Activated T-cell treated with anti-CD3 and anti-CD28 coated beads, Interleukin-2, amount 50 U/mL, for 48 hours (primary cell): Measurements from ENCODE around the gene PANK3.
"Not testable (repeated sequence)": the region's sequence is repeated elsewhere in the genome, so short reads cannot be mapped to it uniquely, and the experiment has no call there.

Experiments used
- DNase-seq, 2 experiments: peaks; one replicate each; pipeline ENCODE4 v3.0.0-alpha.2; 2020

Gene PANK3

DNA sequence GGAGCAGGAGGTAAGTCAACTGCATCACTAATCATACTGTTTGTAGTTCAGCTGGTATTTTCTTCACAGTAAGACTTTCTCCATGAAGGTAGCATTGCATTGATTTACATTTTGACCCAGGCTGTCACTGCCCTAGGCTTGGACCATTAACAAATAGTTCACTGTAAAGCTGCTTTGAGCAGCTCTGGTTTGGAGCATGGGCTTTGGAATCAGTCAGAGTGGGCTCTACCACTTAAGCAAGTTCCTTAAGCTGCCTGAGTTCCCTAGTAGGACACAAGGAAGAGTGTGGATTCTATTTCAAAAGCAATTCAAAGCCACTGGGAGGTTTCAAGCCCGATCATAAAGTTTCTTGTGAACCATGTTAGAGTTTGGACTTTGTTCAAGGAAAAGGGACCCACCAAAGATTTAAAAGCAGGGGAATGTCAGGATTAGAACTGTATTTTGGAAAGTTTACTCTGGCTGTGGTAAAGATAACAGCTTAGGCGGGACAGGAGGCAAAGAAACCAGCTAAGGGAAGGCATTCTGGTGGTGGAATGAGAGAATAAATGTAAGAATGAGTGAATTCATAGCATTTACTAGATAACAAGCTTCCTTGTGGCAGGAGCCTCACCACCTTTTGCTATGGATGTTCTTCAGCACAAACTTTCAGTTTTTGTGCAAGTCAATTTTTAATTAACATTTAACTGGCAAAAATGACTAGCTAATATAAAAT lies 12.3 kb upstream of the PANK3 start:
- no peak for DNase-seq

DNA sequence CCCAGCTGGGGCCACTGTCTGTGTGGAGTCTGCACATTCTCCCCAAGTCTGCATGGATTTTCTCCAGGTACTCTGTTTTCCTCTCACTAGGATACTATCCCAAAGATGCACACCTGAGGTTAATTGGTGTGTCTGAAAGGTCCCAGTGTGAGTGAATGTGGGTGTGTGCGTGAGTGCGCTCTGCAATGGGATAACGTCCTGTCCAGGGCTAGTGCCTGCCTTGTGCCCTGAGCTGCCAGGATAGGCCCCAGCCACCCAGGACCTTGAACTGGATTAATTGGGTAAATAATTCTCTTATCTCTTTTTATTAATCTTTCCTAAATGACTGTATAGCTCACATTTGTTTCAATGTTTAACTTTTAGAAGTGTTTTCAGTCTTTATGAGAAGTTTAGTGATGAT lies 11.5 kb upstream of the PANK3 start:
- no peak for DNase-seq

DNA sequence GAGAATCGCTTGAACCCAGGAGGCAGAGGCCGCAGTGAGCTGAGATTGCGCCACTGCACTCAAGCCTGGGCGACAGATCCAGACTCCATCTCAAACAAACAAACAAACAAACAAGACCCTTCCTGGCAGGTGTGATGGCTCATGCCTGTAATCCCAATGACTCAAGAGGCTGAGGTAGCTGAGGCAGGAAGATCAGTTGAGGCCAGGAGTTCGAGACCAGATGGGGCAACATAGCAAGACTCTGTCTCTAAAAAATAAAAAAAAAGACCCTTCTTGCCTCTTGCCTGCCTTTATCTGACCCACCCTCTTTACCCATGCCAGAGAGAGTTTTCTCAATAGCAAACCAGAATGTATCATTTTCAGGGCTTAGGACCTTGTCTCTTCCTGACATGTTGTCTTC lies 8.8 kb upstream of the PANK3 start:
- no peak for DNase-seq

DNA sequence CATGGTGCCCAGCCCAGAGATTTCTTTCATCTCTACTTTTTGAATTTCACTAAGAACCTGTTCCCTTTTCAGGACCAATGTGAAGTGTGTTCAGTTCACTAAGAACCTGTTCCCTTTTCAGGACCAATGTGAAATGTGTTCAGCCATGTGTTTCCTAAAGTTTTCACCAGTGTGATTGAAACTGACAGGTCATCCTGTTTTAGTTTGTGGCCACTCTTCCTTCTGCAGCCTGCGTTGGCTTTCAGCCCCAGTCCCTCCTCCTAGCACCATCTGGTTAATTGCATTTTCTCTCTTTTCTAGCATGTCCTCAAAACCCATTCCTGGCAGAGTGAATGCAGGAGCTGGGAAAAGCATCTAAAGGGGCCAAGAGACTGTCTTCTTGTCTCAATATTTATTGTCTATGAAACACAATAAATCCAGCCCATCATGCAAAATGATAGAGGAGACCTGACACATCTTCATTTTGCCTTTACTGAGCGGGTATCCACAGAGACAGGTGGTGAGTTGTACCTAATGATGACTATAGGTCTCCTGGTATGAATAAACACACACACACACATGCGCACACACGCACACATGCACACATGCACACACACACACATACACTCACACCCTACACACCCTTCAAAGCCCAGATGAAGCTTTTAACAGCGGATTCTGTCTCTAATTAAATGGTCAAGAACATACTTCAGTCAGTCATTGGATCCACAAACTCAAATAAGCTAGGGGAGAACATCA lies 6.1 kb upstream of the PANK3 start:
- no peak for DNase-seq

DNA sequence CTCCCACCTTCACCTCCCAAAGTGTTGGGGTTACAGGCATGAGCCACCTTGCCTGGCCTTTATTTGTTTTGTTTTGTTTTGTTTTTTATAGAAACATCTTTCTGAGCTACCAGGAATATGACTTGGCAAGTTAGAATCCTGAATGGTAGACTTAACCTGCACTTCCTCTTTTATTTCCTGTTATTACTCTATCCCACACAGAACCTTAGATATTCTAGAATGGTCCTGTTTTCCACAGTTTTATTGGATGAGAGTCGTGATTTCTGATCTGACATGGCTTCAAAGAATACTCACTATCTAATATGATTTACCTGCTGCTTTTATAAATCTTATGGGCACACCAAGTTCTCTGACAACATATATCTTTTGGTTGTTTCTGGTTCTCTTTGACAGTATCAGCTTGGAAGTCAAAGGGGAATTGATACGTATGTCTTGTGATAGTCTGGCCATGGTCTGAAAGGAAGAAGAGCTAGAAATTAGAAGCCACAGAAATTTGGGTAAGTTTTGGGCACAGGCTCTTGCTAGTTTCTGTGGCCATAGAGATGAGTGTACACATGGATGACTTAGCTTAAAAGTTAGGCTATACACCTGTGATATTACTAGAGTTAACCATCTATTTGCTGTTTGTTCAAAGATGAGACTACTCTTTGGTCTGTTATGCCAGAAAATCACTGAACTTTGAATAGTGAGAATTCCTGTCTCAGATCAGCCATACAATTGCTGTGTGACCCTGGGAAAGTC lies 4.7 kb upstream of the PANK3 start:
- no peak for DNase-seq

DNA sequence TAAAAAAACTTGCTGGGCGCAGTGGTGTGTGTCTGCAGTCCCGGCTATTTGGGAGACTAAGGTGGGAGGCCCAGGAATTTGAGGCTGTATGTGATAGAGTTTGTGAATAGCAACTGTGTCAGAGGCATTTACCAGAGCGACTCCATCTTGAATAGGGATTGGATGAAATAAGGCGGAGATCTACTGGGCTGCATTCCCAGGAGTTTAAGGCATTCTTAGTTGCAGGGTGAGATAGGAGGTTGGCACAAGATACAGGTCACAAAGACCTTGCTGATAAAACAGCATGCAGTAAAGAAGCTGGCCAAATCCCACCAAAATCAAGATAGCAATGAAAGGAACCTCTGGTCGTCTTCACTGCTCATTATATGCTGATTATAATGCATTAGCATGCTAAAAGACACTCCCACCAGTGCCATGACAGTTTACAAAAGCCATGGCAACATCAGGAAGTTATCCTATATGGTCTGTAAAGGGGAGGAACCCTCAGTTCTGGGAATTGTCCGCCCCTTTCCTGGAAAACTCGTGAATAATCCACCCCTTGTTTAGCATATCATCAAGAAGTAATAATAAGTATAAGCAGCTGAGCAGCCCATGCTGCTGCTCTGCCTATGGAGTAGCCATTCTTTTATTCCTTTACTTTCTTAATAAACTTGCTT lies 1.8 kb upstream of the PANK3 start:
- DNase-seq = not testable (repeated sequence)

DNA sequence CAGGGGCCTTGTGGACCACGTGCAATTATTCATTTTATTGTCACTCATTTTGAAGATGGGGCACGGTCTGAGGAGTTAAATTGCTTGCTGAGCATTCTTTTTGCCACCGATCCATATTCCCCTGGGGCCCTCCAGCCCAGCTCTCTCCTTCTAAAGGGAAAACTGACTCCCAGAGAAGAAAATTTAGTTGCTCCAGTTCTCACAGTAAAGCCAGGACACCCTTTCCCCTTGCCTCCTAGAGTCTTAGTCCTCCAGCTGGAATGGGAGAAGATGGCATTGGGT lies 1.0 kb upstream of the PANK3 start:
- peak in 1 of 2 experiments; percentile 24 for DNase-seq

DNA sequence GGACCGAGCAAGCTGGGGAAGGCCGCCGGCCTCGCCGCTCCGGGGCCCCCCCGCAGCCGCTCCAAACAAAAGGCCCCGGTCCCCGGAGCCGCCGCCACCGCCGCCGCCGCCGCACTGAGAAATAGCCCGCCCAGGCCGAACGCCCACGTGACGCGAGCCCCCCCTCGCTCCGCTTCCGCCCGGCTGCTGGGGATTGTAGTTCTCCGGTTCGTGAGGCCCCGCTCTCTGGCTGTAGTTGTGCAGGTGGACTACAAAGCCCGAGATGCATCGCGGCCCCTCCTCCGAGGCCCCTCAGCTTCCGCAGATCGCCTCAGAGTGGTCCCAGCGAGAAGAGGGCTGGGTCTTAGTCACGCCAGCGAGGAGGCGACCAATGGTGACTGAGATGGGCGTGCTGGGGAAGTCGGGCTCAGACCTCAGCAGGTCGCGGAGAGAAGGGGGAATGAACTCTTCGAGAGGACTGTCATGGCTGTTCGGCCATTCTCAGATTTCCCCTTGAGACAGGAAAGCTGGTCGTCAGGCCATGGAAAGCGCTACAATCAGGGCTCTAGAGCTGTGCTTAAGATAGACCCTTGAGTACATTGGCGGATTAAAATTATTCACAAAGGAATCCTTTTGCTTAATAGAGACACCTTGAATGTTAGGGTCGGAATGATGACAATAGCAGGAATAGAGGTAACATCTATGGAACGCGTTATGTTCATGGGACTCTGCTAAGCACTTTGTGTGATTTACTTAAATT lies 489 bp upstream of the PANK3 start:
- peak; percentile 96 to 97 for DNase-seq

DNA sequence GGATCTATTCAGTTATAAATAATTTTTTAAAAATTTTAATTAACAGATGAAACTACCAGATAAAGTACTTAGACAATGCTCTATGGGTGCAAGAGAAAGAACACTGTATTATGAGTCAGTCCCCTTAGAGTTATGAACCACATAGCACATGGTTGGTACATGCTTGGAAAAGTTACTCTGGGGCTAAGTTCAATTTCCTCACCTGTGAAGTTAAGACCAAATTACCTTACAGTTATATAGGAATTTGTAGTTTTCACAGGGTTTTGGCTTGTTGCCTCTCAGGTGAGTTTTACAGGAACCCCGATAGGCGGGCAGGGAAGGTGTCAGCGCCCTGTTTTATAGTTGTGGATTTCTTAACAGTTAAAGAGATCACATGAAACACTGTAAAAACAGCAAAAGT lies 1.2 kb downstream of the PANK3 start:
- peak in 1 of 2 experiments; percentile 26 for DNase-seq

DNA sequence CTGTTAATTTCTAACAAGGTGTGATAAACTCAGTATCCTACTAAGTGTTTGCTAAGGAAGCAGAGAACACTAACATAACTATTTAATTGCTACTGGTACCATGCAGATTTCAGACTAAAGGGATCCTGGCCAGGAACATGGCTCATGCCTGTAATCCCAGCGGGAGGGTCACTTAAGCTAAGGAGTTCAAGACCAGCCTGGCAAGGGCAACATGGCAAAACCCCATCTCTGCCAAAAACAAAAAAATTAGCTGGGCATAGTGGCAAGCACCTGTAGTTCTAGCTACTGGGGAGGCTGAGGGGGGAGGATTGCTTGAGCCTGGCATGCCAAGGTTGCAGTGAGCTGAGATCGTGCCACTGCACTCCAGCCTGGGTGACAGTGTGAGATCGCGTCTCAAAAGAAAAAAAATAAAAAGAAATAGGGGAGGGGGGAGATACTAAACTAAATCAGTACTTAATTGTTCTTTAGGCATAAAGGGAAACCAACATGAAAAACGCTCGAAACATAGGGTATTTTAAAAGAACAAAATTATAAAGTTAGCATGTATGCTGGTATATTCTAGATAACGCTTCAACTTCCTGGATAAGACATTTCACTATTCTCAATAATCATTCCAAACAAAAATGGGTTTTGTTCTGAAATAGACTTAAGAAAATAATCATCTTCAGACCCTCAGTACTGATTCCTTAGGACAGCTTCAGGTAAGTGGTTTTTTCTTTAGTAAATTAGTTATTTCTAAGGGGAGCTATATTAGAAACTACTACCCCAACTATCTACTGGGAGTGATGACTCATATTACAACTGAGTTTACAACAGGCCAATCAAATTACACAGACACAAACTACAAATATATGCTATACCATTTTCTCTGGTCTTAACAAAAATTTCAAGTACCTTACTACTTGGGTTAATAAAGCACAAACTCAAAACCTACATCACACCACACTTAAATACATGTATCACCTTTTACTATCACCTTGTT lies 3.5 kb downstream of the PANK3 start:
- DNase-seq = no peak

DNA sequence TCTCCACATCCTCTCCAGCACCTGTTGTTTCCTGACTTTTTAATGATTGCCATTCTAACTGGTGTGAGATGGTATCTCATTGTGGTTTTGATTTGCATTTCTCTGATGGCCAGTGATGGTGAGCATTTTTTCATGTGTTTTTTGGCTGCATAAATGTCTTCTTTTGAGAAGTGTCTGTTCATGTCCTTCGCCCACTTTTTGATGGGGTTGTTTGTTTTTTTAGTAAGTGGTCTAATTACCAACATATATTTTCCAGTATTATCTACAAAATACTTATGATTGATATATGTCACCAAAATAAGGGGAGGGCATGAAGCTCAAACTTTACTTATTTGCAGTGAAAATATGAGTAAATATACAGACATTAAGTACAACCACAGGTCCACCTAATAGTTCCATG lies 5.0 kb downstream of the PANK3 start:
- DNase-seq = not testable (repeated sequence)

DNA sequence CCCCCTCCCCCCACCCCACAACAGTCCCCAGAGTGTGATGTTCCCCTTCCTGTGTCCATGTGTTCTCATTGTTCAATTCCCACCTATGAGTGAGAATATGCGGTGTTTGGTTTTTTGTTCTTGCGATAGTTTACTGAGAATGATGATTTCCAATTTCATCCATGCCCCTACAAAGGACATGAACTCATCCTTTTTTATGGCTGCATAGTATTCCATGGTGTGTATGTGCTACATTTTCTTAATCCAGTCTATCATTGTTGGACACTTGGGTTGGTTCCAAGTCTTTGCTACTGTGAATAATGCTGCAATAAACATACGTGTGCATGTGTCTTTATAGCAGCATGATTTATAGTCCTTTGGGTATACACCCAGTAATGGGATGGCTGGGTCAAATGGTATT lies 5.5 kb downstream of the PANK3 start:
- not testable (repeated sequence) for DNase-seq

DNA sequence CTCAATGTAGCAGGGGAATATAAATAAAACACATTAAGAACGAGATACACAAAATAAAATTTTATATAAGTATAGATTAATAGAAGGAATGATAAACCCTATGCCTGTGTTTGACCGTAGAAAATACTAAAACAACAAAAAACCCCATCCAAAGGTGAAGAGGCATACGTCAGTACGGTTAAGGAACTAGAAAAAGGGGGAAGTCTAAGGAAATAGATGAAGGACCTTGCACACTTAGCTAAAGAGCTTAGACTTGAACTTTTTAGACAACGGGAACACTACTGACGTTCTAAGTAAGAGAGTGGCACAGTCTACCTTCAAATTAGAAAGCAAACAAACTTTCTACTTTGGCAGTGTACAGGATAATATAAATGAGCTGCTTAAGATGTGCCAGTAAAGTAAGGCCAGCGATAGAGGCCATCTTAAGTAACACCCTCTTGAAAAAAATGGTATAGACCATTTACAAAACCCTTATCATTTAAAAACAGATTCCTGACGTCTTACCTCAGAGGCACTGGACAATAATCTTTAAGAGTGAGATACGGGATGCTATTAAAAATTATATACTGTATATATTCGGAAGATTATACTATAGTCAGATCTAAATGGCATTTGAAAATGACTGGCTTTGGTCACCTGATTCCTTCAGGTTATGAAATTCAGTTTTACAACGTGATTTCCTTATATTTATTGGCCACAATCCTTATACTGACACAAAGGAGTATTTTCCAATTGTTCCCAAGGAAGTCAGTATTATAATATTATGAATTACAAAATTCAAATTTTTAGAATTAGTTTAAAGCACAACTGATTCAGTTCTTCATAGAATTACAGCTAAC lies 8.5 kb downstream of the PANK3 start:
- DNase-seq = no peak

DNA sequence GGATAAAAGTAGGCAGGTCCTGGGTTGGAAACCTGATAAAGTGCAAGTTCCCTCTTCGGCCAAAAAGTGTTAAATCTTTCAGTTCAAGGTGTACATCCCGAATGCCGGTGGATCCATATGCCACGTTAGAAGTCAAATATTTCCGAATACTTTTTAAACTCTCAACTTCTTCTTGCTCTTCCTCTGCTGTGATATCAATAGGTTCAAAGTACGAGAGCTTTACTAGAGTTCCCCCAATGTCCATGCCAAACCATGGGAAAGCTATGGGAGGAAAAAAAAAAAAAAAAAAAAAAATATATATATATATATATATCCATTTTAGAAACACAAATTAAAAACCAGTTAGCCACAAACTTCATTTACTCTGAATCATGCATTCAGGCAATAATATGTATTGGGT lies 10.4 kb downstream of the PANK3 start:
- DNase-seq = no peak

DNA sequence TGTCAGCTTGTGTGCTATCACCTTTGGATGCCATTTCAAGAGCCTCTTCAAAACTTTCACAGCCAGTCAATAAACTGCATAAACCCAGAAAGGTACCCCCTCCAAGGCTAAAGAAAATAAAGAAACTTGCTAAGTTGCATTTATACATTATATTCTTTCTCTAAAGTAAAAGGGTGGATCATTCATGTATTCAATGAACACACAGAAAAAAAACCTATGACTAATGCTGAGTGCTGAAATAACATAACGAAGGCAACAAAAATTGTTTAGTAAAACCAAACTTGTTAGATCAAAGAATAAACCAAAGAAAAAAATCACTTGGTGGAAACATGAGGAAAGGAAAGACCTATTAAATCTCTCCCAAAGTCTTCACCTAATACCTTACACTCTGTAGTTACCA lies 15.2 kb downstream of the PANK3 start:
- no peak for DNase-seq

DNA sequence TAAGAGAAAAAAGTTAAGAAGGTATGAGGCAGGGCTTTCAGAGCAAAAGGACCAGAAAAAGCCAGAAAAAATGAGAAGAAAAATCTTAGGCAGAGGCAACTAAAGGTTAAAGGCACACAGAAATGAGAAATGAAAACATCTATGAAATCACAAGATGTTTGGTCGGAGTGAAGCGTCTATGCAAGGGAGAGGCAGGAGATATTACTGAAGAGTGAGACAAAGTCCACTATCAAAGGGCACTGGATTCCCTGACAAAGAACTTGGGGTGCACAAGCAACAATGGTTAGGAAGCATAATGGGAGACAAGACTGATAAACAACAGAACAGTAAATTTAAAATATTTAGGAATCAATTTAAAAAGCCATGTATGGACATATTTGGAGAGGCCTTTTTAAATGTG lies 16.9 kb downstream of the PANK3 start:
- no peak for DNase-seq

DNA sequence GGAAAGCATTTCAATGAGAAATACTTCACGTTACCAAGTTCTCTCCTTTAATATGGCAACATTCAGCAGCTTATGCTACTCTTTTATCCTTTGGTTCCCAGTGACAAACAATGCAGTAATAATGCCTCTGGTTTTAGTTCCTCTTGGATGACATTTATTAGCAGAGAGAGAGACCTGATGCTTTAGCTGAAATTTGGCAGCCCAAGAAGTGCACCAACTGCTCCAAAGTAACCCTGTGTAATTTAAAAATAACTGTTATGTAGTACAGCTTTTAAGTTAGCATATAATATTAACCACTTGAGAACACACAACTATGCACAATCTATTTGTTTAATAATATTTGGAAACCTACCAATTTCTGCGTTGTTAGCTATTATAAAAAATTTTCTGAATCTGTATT lies 21.8 kb downstream of the PANK3 start:
- DNase-seq = no peak

DNA sequence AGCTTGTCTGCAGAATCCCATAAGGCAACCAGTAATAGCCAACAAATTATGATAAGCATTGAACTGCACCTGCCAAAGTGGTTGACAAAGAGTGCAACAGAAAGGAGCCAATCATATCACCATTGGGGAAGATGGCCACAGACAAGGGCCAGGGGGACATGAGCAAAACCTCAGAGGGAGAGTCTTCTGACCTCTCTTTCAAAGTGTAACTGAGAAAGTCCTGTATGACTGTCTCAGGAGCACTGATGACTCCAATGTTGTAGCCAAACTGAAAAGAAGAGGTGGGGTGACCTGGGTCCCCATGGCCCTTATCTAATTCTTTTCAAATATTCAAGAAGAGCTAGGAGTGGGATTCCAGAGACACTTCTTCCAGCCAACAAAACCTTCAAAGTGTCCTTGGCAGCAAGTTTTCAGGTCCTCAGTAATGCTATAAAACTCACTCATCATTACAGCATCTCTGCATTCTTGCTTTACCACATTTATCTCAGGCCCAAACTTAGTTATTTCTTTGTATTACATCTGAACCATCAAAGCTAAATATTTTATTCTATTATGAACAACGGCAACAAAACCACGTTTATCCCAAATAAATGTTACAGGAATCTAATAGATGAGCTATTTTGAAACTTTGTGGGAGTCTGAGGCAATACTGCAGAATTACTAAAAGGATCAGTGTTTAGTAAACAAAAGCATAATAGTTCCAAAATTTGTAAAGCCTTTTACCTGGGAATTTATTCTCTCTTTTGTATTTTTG lies 25.6 kb downstream of the PANK3 start:
- DNase-seq = no peak

DNA sequence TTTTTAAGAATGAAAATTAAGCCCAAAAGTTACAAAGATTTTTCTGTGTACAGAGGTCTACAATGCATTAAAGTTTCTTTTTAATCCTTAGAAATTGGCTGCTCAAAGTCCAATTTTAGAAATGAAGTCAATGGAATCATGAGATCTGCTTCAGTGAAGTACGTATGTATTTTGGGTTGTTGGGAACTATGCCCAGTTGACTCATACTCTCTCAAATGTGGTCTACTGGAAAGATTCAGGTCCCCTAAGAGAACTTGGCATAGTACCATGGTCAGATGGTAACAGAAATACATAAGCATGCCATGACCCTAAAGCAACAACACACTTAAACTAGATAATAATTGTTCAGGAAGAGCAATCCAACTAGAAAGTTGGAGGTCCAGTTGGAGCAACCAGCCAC lies 27.0 kb downstream of the PANK3 start:
- DNase-seq = no peak

DNA sequence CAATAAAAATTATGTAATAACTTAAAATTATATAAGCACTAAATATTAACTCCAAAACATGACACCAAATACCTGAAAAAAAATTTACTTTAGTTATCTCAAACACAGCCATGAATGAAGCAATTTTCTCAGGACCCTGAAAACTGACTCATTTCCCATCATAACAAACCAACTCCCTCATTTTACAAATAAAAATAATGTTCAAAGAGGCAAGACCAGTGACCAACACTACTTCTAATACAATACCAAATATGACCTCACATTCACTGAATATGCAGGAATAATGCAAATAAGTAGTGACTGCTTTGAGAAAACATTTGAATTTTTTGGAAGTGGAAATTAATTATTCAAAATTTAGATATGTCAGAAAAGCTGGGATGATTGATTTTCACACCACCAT lies 28.5 kb downstream of the PANK3 start:
- DNase-seq = no peak
